Measurements from ENCODE around the gene LPA. TPM values are rescaled to one million over a fixed set of nuclear protein-coding genes. Genes with fewer than 3 reads are reported as not detected.
"Not testable (repeated sequence)": the region's sequence is repeated elsewhere in the genome, so short reads cannot be mapped to it uniquely, and the experiment has no call there.

LPA gene
- total and polyA plus RNA-seq, 2 experiments from 2014 or later, result 0.52 to 1.4 TPM

DNA sequence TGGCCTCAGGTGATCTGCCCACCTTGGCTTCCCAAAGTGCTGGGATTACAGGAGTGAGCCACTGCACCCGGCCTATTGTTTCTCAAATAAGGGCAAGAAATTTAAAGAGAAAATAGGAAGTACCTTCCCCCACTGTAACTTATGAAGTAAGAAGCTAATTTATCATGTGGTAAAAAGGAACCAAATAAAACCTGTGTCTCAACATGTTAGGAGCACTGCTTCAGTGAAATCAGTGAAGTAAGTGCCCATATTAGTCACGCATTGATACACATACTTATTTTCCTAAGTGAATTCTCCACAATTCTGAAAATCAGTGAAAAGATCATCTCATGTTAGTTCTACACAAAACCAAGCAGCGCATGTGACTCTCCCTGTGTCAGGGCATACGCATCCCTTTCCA lies 14.2 kb upstream of the LPA start:
- TF ChIP-seq, protein P1, sequence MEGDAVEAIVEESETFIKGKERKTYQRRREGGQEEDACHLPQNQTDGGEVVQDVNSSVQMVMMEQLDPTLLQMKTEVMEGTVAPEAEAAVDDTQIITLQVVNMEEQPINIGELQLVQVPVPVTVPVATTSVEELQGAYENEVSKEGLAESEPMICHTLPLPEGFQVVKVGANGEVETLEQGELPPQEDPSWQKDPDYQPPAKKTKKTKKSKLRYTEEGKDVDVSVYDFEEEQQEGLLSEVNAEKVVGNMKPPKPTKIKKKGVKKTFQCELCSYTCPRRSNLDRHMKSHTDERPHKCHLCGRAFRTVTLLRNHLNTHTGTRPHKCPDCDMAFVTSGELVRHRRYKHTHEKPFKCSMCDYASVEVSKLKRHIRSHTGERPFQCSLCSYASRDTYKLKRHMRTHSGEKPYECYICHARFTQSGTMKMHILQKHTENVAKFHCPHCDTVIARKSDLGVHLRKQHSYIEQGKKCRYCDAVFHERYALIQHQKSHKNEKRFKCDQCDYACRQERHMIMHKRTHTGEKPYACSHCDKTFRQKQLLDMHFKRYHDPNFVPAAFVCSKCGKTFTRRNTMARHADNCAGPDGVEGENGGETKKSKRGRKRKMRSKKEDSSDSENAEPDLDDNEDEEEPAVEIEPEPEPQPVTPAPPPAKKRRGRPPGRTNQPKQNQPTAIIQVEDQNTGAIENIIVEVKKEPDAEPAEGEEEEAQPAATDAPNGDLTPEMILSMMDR (IDR thresholded peaks at IDR 0.05; ENCODE audit: poor library complexity), result no peak
- no peak for TF ChIP-seq EZH2phosphoT487 (IDR thresholded peaks at IDR 0.05; ENCODE audit: low read depth, severe bottlenecking, unreplicated experiment)
- Histone ChIP-seq H4K20me1 (ENCODE audit: insufficient read depth, poor library complexity, severe bottlenecking) (no peaks in the 10 kb centered on the region), H3K79me2 (no peaks in the 10 kb centered on the region), H3K27me3 (no peaks in the 10 kb centered on the region), H3K9me2 (replicated peaks; ENCODE audit: insufficient read depth) (no peaks in the 10 kb centered on the region), H3K36me3 (replicated peaks; ENCODE audit: insufficient read depth, low read depth) (no peaks in the 10 kb centered on the region), H3K4me2 (no peak overlapping the region), H3K4me1 (ENCODE audit: insufficient read depth) (no peaks in the 10 kb centered on the region), H2AFZ (no peak overlapping the region), H3K27ac (no peak overlapping the region), H3K9me3 (ENCODE audit: low read depth) (no peaks in the 10 kb centered on the region), H3K4me3 (no peak overlapping the region)
- DNase-seq (ENCODE audit: low spot score), result no peak
- 94% methylated on average over 4 of the region's 4 CpGs for WGBS (ENCODE audit: low lambda C conversion rate, missing lambda C conversion rate)

DNA sequence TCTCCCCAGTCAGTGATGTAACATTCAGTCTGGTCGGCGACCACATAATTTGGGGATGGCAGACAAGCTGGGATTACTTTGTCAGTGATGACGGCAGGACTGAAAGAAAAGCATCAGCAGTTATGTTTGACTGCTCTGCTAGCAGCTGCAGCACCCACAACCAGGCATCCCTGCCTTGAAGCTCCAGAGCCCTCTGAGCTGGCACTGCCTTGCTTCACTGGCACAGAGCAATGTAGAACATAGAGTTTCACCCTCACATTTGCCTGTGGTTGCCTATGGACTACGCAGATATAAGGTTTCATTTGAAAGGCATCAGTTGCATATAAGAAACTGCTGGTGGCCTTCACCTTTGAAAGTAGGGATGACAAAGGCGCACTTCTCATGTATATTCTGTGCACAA lies 12.3 kb upstream of the LPA start:
- not testable (repeated sequence) for H3K4me1 ChIP-seq (ENCODE audit: insufficient read depth); H3K79me2 ChIP-seq; H3K36me3 ChIP-seq (replicated peaks; ENCODE audit: insufficient read depth, low read depth); H3K9me3 ChIP-seq (ENCODE audit: low read depth); H3K27me3 ChIP-seq; DNase-seq (ENCODE audit: low spot score); H4K20me1 ChIP-seq (ENCODE audit: insufficient read depth, poor library complexity, severe bottlenecking); H3K9me2 ChIP-seq (replicated peaks; ENCODE audit: insufficient read depth); H3K4me2 ChIP-seq; H3K4me3 ChIP-seq; H3K27ac ChIP-seq; H2AFZ ChIP-seq
- WGBS (ENCODE audit: low lambda C conversion rate, missing lambda C conversion rate), result 82% methylated on average over 5 of the region's 5 CpGs

DNA sequence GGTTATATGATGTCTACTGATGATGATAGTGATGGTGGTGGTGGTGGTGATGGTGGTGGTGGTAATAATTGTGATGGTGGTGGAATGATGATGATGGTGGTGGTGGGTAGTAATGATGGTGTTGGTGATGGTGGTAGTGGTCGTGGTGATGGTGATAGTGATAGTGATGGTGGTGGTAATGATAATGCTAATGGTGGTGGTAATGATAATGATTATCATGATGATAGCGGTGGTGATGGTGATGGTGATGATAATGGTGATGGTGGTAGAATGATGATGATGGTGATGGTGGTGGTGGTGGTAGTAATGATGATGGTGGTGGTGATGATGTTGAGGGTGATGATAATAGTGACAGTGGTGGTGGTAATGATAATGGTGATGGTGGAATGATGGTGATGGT lies 4.5 kb upstream of the LPA start:
- Histone ChIP-seq H3K4me1 (ENCODE audit: insufficient read depth) (no peaks in the 10 kb centered on the region), H2AFZ (no peak overlapping the region), H3K9me2 (replicated peaks; ENCODE audit: insufficient read depth) (no peaks in the 10 kb centered on the region), H3K79me2 (no peaks in the 10 kb centered on the region), H3K4me2 (no peak overlapping the region), H3K27me3 (no peaks in the 10 kb centered on the region), H3K27ac (no peak overlapping the region), H4K20me1 (ENCODE audit: insufficient read depth, poor library complexity, severe bottlenecking) (no peaks in the 10 kb centered on the region), H3K9me3 (ENCODE audit: low read depth) (no peaks in the 10 kb centered on the region), H3K36me3 (replicated peaks; ENCODE audit: insufficient read depth, low read depth) (no peaks in the 10 kb centered on the region), H3K4me3 (no peak overlapping the region)
- TF ChIP-seq EZH2phosphoT487 (IDR thresholded peaks at IDR 0.05; ENCODE audit: low read depth, severe bottlenecking, unreplicated experiment) (no peak), EZH2 (IDR thresholded peaks at IDR 0.05; ENCODE audit: borderline replicate concordance) (no peak)
- TF ChIP-seq, protein P1 (IDR thresholded peaks at IDR 0.05; ENCODE audit: poor library complexity), result no peak
- no peak for DNase-seq (ENCODE audit: low spot score)
- 90% methylated on average over 2 of the region's 2 CpGs for WGBS (ENCODE audit: low lambda C conversion rate, missing lambda C conversion rate)

DNA sequence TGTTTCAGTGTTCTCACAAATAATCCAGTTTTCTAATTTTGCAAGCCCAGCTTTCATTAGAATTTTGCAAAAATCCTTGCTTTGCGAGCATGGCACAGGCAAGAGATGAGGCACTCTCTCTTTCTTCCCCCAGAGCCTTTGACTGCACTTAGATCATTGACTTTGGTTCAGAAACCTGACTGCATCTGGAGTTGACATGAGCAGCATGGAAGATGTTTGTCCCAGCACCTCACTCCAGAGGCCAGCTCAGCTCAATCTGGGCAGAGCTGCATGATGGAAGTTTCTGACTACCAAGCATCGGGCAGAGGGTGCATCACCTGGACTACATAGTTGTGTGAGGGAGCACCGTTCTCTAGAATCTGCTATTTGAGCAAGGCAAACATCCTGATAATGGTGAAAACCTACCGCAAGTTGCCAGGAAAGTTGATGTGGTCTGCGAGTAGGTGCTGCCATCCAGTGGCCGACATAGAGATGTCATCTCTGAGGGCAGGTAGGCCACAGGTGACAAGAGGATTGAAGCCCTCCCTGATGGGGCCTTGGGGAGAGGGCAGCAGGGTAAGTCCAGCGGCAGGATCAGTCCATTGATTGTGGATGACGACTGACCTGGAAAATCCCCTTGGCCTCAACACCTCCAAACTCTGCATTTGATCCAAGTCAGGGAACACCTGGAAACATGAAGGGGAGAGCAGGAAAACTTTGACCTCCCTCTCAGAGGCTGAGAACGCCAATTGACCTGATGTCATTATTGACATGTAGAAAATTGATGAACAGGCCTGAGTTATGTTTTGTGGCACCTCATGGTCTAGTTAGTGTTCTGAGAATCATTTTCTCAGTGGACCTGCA lies 3.8 kb upstream of the LPA start:
- Histone ChIP-seq H3K4me2 (no peak overlapping the region), H3K27me3 (no peaks in the 10 kb centered on the region), H3K9me2 (replicated peaks; ENCODE audit: insufficient read depth) (no peaks in the 10 kb centered on the region), H3K27ac (no peak overlapping the region), H2AFZ (no peak overlapping the region), H3K36me3 (replicated peaks; ENCODE audit: insufficient read depth, low read depth) (no peaks in the 10 kb centered on the region), H3K79me2 (no peaks in the 10 kb centered on the region), H4K20me1 (ENCODE audit: insufficient read depth, poor library complexity, severe bottlenecking) (no peaks in the 10 kb centered on the region), H3K4me1 (ENCODE audit: insufficient read depth) (no peaks in the 10 kb centered on the region), H3K9me3 (ENCODE audit: low read depth) (no peaks in the 10 kb centered on the region), H3K4me3 (no peak overlapping the region)
- WGBS (ENCODE audit: low lambda C conversion rate, missing lambda C conversion rate), result 28% methylated on average over 9 of the region's 9 CpGs
- TF ChIP-seq EZH2phosphoT487 (IDR thresholded peaks at IDR 0.05; ENCODE audit: low read depth, severe bottlenecking, unreplicated experiment), result no peak
- TF ChIP-seq, protein P1 (IDR thresholded peaks at IDR 0.05; ENCODE audit: poor library complexity), result peak; percentile 47
- DNase-seq (ENCODE audit: low spot score), result peak; percentile 50

All from hepatocyte (in vitro differentiated cells).